ES-I3 (cell line): ENCODE results near the gene ZNRF3.
"Not testable (repeated sequence)": the region's sequence is repeated elsewhere in the genome, so short reads cannot be mapped to it uniquely, and the experiment has no call there.

Source experiments
- H3K36me3 ChIP-seq: 2 replicates; pipeline ENCODE4 v1.6.1; 2013; ENCODE audit warnings: mild to moderate bottlenecking, low read length, control low read depth, moderate library complexity; ENCODE audit not compliant: insufficient read depth
- H3K4me1 ChIP-seq: 2 replicates; pipeline ENCODE4 v1.6.1; 2013; ENCODE audit warnings: mild to moderate bottlenecking, control low read depth, low read length; ENCODE audit not compliant: insufficient read depth
- H3K9ac ChIP-seq: 2 replicates; pipeline ENCODE4 v1.6.1; 2013; ENCODE audit warnings: low read depth, mild to moderate bottlenecking, low read length, moderate library complexity
- H3K9me3 ChIP-seq: 2 replicates; pipeline ENCODE4 v1.6.1; 2013; ENCODE audit warnings: mild to moderate bottlenecking, low read length, moderate library complexity; ENCODE audit not compliant: control insufficient read depth, insufficient read depth

ZNRF3 gene

DNA sequence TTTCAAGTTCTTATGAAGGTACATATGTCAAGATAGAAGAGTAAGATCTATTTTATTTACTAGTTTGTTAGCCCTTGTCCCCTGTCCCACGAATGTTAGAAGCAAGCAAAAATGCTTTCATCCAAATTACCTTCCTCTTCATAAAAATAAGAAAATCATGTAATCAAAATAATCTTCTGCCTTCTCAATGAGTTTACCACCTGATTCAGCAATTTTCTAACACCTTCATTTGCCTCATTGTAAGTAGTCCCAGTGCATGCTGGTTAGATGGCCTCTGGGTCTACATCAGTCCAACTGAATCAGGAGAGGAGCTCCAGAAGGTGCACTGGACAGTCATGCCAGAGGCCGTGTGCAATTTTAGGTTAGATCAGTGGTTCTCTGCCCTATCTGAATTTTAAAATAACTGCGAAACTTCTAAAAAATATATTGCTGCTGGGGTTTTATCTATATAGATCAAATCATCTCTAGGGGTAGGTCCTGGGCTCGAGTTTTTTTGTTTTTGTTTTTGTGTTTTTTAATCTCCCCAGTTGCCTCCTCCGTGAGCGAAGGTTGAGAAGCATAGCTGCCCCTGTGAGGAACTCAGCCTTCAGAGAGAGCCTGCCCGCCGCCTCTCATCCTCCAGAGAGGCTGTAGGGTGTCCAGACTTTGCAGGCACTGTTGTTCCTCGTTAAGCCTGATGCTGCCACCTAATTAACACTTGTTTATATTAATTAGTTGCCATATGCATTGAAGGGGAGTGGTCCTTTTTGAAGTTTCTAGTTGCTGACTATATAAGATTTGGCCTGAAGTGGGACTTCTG is 146.0 kb downstream of the ZNRF3 start:
- H3K9ac ChIP-seq: peak overlapping the region; percentile 60; the same call in 1 of the 2 replicates
- H3K9me3 ChIP-seq: no peaks in the 10 kb centered on the region
- peaks cover 34% of the 10 kb centered on the region for H3K4me1 ChIP-seq
- H3K36me3 ChIP-seq: no peaks in the 10 kb centered on the region; the same call in 1 of the 2 replicates

DNA sequence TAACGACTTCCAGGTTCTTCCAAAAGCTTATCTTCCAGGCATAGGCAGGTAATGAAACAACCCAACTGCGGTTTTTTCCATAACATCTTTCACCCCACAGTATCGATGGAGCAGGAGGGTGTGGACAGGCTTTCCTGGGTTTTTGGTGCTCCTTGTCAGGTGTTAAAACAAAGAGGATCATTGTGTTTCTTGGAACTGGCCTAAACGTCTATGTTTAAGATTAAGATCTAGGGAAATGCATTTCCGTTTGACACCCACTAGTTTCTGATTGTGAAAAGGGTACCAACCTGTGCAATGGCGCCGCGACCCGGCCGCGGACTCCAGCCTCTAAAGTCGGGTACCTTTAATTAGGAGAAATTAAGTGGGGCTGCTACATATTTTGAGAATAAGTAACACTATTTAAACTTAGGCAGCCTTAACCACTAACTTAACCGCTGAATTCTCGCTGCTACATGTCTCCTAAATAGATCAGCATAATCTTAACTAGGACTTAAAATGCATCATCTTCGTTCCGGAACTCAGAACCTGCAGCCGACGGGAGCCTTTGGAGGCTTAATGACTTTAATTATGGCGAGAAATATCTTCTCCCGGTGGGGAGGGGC is 146.7 kb downstream of the ZNRF3 start:
- Histone ChIP-seq H3K36me3 (no peaks in the 10 kb centered on the region; the same call in 1 of the 2 replicates), H3K4me1 (peaks cover 34% of the 10 kb centered on the region), H3K9me3 (no peaks in the 10 kb centered on the region), H3K9ac (peak overlapping the region; percentile 60)

DNA sequence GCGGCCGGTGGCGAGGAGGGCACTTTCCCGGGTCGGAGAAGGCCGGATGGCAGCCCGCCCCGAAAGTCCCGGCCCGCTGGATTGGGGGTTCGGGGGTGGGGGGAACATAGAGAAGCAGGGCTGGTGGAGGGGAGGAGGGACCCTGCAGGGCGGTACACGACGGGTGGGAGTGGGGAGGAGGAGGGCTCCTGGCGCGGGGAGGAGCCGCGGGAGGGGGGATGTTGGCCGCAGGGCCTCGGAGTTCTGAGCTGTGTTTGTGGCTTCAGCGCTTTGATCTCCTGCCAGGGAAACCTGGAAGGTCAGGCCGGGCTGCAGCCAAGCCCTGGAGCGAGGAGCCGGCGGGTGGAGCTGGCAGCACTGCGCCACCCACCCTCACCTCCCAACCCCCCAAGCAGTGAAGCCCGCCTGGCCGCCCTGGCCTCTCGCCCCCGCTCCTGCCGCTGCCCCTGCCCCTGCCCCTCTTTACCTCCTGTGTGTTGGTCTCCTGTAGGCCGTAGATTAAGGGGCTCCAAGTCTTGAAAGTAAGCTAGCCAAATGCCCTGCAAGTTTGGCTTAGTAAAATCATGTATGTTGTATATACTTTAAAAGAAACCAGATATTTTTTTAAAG is 147.3 kb downstream of the ZNRF3 start:
- peak overlapping the region; percentile 60 for H3K9ac ChIP-seq
- H3K9me3 ChIP-seq: no peaks in the 10 kb centered on the region
- no peaks in the 10 kb centered on the region; the same call in 1 of the 2 replicates for H3K36me3 ChIP-seq
- H3K4me1 ChIP-seq: peaks cover 34% of the 10 kb centered on the region

DNA sequence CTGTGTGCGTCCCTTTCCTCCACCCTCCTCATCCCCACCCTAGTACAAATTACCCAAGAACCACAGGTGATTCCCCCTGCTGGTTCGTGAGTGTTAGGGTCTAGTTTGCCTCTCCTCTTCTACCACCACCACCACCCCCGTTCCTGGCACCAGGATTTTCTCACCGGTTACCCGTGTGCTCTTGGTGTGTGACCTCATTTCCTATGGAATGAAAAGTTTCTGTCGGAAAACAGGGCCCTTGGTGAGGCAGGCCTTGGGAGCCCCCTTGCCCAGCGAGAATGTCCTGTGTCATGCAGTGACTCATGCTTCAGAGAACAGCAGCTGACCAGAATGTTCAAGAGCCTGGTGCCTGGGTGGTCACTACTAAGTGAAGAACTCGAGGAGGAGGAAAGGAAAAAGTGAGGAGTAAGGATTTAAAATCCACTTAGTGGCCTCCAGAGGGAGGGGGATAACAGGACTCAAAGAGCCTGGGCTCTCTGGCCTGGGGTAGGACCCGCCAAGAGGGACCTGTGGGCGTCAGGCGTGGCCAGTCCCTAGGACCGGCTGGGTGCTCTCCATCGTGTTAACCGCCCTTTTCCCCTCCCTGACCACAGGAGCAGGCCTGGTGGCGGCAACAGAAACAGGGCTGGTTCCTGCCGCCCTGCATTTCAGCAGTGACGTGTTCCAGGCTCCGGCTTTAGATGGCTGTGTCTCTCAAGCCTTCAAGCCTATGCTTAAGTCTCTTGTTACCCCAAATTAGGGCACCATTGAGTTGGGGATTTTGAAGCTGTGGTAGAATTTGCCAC is 148.0 kb downstream of the ZNRF3 start:
- Histone ChIP-seq H3K9me3 (no peaks in the 10 kb centered on the region), H3K4me1 (peaks cover 34% of the 10 kb centered on the region), H3K36me3 (no peaks in the 10 kb centered on the region; the same call in 1 of the 2 replicates), H3K9ac (peak overlapping the region; percentile 60)

DNA sequence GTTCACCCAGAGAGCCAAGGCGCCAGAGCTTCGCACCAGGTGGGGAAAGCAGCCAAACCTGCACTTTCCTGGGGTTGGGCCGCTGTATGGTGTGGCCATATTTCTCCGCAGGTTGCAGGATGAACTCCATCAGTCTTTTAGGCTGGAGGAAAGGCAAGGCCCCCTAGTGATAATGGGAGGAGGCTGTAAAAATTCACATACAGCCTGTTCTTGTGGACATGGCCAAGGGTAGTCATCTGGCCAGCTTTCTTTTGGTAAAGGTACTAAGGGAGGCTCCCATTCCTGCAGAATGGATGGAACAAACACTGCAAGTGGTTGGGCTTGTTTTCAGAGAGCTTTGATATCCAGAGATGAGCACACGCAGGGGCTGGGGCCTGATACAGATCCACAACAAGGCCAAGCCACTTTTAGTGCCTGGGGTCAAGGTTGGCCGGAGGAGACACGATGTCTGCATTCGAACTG is 148.7 kb downstream of the ZNRF3 start:
- H3K4me1 ChIP-seq: peaks cover 34% of the 10 kb centered on the region
- no peaks in the 10 kb centered on the region for H3K36me3 ChIP-seq
- H3K9ac ChIP-seq: peak overlapping the region; percentile 14; the same call in 1 of the 2 replicates
- H3K9me3 ChIP-seq: no peaks in the 10 kb centered on the region

DNA sequence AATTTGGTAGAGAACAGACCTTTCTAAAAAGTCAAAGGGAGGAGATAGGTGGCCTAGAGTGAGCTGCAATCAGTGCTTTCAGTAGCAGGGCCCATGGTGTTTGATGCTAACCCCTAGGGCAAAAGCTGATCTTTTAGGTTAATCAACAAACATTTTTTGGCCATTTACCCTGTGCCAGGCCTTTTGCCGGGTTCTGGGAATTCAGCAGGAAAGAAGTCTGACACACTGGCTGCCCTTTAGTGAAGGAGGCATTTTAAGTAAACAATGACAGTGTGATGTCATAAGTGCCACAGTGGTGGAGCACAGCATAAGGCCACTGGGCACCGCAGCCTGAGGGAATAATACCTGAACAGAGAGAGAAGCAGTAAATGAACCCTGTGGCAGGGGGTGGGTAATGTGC is 149.2 kb downstream of the ZNRF3 start:
- Histone ChIP-seq H3K36me3 (no peaks in the 10 kb centered on the region), H3K9ac (no peak overlapping the region), H3K9me3 (no peaks in the 10 kb centered on the region), H3K4me1 (peaks cover 34% of the 10 kb centered on the region)

DNA sequence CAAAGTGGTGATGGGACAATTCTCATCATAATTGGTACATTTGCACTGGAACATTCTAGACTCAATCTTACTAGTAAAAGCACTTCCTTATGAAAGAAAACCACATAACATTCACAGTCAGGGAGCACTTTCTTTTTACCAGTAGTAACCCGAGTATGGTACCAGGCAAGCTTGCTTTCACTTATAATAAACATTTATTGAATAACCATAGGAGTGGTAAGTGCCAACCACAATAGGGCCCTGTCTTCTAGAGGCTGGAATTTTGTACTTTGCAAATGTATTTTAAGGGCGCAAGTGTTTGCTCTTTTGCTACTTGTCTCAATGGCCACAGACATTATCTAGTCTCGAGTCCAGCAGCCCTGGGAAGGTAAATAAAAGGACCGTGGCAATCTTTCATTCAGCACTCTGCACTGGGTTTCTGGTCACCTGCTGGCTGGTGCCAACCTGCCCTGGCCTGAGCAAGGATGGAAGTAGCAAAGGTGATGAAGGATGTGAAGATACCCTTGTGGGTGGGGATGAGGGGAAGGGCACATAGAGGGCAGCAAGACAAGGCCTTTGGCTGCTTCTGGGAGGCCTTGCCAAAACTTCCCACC is 154.1 kb downstream of the ZNRF3 start:
- peaks cover 18% of the 10 kb centered on the region for H3K4me1 ChIP-seq
- no peaks in the 10 kb centered on the region for H3K9me3 ChIP-seq
- H3K9ac ChIP-seq: no peak overlapping the region
- no peaks in the 10 kb centered on the region for H3K36me3 ChIP-seq

DNA sequence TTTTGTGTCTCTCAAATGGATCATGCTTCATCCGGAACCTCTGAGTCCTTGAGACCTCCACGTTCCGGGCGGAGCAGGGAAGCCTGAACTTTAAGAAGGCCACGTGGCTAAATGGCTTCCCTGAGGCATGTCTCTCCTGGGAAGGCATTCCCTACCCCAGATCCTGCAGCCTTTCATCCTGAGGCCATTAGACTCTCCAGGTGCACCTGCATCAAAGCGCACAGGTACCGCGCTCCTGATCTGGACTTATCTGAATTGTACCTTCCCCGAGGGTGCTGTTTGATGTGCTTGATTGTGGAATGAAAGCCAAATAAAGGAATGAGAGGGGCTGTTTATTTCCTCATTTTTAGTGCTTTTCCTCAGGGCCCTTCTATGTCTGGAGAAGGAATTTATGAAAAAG is 155.8 kb downstream of the ZNRF3 start:
- no peak overlapping the region for H3K9ac ChIP-seq
- peaks cover 3% of the 10 kb centered on the region; the same call in 1 of the 2 replicates for H3K36me3 ChIP-seq
- H3K4me1 ChIP-seq: peaks cover 13% of the 10 kb centered on the region; the same call in 1 of the 2 replicates
- no peaks in the 10 kb centered on the region for H3K9me3 ChIP-seq

DNA sequence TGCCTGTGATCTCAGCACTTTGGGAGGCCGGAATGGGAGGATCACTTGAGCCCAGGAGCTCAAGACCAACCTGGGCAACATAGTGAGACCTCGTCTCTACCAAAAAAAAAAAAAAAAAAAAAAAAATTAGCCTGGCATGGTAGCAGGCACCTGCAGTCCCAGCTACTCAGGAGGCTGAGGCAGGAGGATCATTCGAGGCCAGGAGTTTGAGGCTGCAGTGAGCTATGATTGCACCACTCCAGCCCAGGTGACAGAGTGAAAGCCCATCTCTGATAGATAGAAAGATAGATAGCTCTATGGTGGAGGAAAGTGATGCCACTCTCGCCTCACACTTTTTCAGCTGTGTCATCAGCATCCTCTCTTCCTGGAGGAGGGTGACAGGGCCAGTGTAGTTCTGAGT is 156.3 kb downstream of the ZNRF3 start:
- H3K36me3 ChIP-seq, H3K9me3 ChIP-seq, H3K9ac ChIP-seq: not testable (repeated sequence)
- peaks cover 13% of the 10 kb centered on the region; the same call in 1 of the 2 replicates for H3K4me1 ChIP-seq

DNA sequence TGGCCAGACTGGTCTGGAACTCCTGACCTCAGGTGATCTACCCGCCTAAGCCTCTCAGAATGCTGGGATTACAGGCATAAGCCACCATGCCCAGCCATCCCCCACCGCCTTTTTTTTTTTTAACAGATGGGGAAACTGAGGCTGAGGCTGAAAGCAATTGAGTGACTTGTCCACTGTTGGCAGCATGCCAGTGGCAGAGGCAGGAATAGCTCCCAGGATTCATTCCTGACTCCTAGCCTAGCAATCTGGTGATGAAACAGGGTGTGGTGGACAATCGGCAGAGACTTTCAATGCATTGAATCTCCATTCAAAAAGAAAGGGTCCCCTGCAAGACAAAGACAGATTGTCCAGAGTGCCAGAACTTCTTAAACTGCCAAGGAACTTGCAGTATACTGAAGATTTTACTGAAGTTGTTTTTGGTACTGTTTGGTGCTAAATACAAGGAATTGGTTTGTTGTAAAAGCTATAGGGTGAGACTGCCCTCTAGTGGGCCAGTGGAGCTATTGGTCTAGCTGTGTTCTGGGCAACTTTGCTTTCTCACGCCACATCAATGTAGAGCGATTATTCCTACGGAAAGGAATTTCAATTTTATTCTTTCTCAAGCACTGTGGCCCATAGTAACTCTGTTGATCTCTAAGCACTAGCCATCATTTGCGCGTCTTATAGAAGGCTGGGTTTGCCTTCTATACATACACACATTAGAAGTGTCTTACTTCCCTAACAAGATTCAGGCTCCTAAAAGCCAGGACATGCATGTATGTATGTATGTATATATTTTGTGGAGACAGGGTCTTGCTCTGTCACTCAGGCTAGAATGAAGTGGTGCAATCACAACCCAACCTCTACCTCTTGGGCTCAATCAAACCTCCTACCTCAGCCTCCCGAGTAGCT is 157.3 kb downstream of the ZNRF3 start:
- Histone ChIP-seq H3K9ac (no peak overlapping the region), H3K36me3 (peaks cover 6% of the 10 kb centered on the region; the same call in 1 of the 2 replicates), H3K4me1 (peaks cover 13% of the 10 kb centered on the region; the same call in 1 of the 2 replicates), H3K9me3 (no peaks in the 10 kb centered on the region)

DNA sequence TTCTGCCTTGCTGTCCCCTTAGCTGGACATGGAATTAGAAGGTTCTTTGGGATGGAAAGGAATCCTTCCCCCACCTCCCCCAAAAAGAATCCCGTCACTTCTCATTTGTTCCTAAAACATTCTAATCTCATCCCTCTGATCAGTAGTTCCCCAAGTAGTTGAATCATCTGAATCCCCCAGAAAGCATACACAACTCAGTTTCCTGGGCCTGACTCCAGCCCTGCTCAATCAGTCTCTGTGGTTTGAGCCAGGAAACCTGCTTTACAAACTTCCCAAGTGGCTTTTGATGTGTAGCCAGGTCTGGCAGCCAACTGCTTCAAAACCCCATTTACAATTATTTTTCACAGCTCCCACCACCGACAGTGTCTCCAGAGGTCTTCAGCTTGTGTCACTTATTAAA is 158.0 kb downstream of the ZNRF3 start:
- H3K9ac ChIP-seq: no peak overlapping the region
- peaks cover 13% of the 10 kb centered on the region; the same call in 1 of the 2 replicates for H3K4me1 ChIP-seq
- H3K9me3 ChIP-seq: no peaks in the 10 kb centered on the region
- peaks cover 12% of the 10 kb centered on the region for H3K36me3 ChIP-seq

DNA sequence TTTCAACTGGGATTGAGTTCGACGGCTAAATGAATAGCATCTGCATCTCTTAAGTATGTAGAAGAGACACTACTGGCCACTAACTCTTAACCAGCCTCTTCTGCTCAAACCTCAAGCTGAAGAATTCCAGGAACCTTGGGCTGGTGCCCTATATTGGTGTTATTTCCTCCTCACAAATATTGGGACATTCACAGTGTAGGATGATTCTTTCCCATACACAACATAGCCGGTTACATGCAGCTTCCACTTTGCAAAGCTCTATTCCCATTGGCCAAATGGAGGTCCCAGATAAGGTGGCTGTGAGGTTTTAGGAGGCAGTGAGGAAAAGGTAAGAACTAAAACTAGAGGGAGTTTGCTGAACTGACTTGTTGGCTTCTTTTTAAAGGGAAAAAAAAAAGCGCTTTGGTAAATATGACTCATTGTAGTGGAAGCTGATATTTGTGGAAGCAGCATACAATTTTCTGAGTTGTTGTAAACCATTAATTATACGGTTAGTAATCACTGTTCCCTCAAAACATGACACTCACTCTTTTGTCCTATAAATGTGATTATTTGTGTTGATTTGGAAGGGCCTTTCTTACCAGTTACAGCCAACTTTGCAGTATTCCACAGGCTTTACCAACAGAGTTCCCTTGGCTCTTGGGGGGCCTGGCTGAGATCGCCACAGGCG is 160.7 kb downstream of the ZNRF3 start:
- peaks cover 26% of the 10 kb centered on the region for H3K36me3 ChIP-seq

More for the DNA sequence above, 160.7 kb downstream of the ZNRF3 start:
- H3K4me1 ChIP-seq: peaks cover 13% of the 10 kb centered on the region; the same call in 1 of the 2 replicates
- no peaks in the 10 kb centered on the region for H3K9me3 ChIP-seq
- H3K9ac ChIP-seq: no peak overlapping the region
